ENCODE measurements around the gene ERG.

ERG gene

GRCh38 chr21:38495696-38496095, 2.6 kb downstream of the ERG start:
- no peak for FAIRE-seq

- no peak for FAIRE-seq
Observed at GRCh38 chr21:38495242-38495641, 3.0 kb downstream of the ERG start.

GRCh38 chr21:38494703-38495102, 3.6 kb downstream of the ERG start:
- no peak for FAIRE-seq

GRCh38 chr21:38494251-38494642, 4.0 kb downstream of the ERG start:
- FAIRE-seq, result no peak

- FAIRE-seq, result no peak
Observed at GRCh38 chr21:38493549-38494250, 4.6 kb downstream of the ERG start.

GRCh38 chr21:38492007-38492406, 6.3 kb downstream of the ERG start:
- no peak for FAIRE-seq

- FAIRE-seq, result no peak
Observed at GRCh38 chr21:38491536-38491935, 6.7 kb downstream of the ERG start.

GRCh38 chr21:38490411-38491020, 7.8 kb downstream of the ERG start:
- FAIRE-seq, result no peak

GRCh38 chr21:38489729-38490128, 8.5 kb downstream of the ERG start:
- FAIRE-seq, result no peak

- FAIRE-seq, result no peak
Observed at GRCh38 chr21:38489271-38489652, 9.0 kb downstream of the ERG start.

GRCh38 chr21:38488640-38489270, 9.5 kb downstream of the ERG start:
- FAIRE-seq, result no peak

- no peak for FAIRE-seq
Observed at GRCh38 chr21:38487901-38488639, 10.2 kb downstream of the ERG start.

GRCh38 chr21:38486706-38487105, 11.6 kb downstream of the ERG start:
- FAIRE-seq, result no peak

GRCh38 chr21:38486221-38486620, 12.1 kb downstream of the ERG start:
- FAIRE-seq, result no peak

GRCh38 chr21:38479641-38480525, 18.4 kb downstream of the ERG start:
- FAIRE-seq, result no peak

- FAIRE-seq, result no peak
Observed at GRCh38 chr21:38478782-38479181, 19.5 kb downstream of the ERG start.

GRCh38 chr21:38477226-38477625, 21.1 kb downstream of the ERG start:
- FAIRE-seq, result no peak

GRCh38 chr21:38476385-38476784, 21.9 kb downstream of the ERG start:
- no peak for FAIRE-seq

- FAIRE-seq, result no peak
Observed at GRCh38 chr21:38475519-38475918, 22.8 kb downstream of the ERG start.

- no peak for FAIRE-seq
Observed at GRCh38 chr21:38474796-38475195, 23.5 kb downstream of the ERG start.

GRCh38 chr21:38474124-38474523, 24.2 kb downstream of the ERG start:
- FAIRE-seq, result no peak

GRCh38 chr21:38472412-38473108, 25.7 kb downstream of the ERG start:
- FAIRE-seq, result no peak
